ENCODE results near the gene AATK. TPM values are rescaled to one million over a fixed set of nuclear protein-coding genes. Genes with fewer than 3 reads are reported as not detected.

The AATK gene
- total and polyA plus RNA-seq, 2 of the 4 experiments (the other 2 are of a cell fraction) = under 0.01 to 0.21 TPM

DNA sequence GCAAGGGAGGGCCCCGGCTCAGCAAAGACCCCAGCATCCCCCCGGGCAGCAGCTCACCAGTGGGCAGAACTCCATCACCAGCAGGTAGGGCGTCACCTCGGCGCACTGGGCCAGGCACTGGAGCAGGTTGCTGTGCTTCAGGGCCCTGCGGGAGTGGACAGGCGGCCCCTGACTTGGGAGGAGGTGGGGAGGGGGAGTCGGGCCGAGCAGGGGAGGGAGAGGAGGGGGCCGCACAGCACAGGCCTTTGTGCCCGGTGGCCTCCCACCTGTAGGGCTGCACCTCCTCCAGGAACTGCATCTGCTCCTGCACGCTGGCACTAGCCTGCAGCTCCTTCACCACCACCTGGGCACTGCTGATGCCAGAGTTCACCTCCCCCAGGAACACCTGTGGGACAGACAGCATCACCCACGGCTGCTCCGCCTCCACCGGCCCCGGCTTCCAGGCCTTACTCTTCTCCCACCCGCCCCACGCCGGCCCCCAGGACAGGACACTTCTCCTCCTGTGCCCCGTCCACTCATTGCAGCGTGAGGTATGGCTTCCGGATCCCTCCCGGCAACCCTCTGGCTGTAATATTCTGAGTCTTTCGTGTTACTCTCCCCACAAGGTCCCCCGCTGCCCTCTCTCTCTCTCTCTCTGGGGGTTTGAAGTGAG is 38.4 kb downstream of the AATK start:
- CTCF ChIA-PET = no interaction called here
- no peaks in the 10 kb centered on the region for H3K4me1 ChIP-seq (ENCODE audit: control insufficient read depth, insufficient read depth, low read length)
- H3K4ac ChIP-seq (ENCODE audit: low read depth, low read length) = no peak overlapping the region
- ATAC-seq (ENCODE audit: low read depth) = no peak
- 65% methylated on average over 5 of the region's 25 CpGs; no CpG with 5 or more reads in 1 of the 2 experiments for WGBS, 2 experiments (ENCODE audit: extremely low coverage in 2 of 2, insufficient read length in 1 of 2)
- H3K56ac ChIP-seq (ENCODE audit: extremely low read depth, insufficient read depth, low read length) = no peak overlapping the region
- no peak overlapping the region for H3K9ac ChIP-seq (ENCODE audit: low read depth, low read length)
- intact Hi-C loops (cut with micrococcal nuclease) (no loop called here), dilution Hi-C loops (cut with HindIII; ENCODE audit: low sequenced_read_pairs, unreplicated experiment) (no loop called here), in situ Hi-C loops (cut with MboI; ENCODE audit: low sequenced_read_pairs) (no loop called here)
- TF ChIP-seq BHLHE40 (IDR thresholded peaks at IDR 0.05; ENCODE audit: low read depth, low read length) (no peak), MAFK (IDR thresholded peaks at IDR 0.05; ENCODE audit: low read depth, low read length) (no peak), MAZ (IDR thresholded peaks at IDR 0.05; ENCODE audit: borderline replicate concordance, low read depth, low read length) (no peak), RFX5 (IDR thresholded peaks at IDR 0.05; ENCODE audit: low read depth, low read length) (no peak), MXI1 (IDR thresholded peaks at IDR 0.05; ENCODE audit: borderline replicate concordance, low read depth, low read length) (no peak), ELK1 (IDR thresholded peaks at IDR 0.05; ENCODE audit: borderline replicate concordance, low read depth, low read length) (no peak)
- TF ChIP-seq, protein P1, sequence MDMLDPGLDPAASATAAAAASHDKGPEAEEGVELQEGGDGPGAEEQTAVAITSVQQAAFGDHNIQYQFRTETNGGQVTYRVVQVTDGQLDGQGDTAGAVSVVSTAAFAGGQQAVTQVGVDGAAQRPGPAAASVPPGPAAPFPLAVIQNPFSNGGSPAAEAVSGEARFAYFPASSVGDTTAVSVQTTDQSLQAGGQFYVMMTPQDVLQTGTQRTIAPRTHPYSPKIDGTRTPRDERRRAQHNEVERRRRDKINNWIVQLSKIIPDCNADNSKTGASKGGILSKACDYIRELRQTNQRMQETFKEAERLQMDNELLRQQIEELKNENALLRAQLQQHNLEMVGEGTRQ (IDR thresholded peaks at IDR 0.05; ENCODE audit: low read depth, low read length) = no peak
- no TSS peak for BruUV-seq (replicated peaks)
- no peak for DNase-seq
- H4K8ac ChIP-seq (ENCODE audit: low read depth in 2 of 2, low read length in 2 of 2) = no peak overlapping the region
- no peaks in the 10 kb centered on the region for H3K79me1 ChIP-seq (ENCODE audit: low read depth in 1 of 2, low read length in 2 of 2)
- POLR2A ChIA-PET (ENCODE audit: unreplicated experiment) = no interaction called here
- H4K20me1 ChIP-seq (ENCODE audit: insufficient read depth, low read length) = no peaks in the 10 kb centered on the region
- no peak overlapping the region for H2AK9ac ChIP-seq (replicated peaks; ENCODE audit: low read depth, low read length, poor library complexity)
- no peaks in the 10 kb centered on the region for H3K9me3 ChIP-seq (ENCODE audit: control insufficient read depth, insufficient read depth, low read length)
- H3K4me2 ChIP-seq (ENCODE audit: low read depth, low read length) = no peak overlapping the region
- no peak overlapping the region for H3K23ac ChIP-seq (ENCODE audit: low read depth, low read length)
- H2BK5ac ChIP-seq (ENCODE audit: low read depth, low read length, poor library complexity, severe bottlenecking) = no peak overlapping the region
- H3K27ac ChIP-seq (ENCODE audit: insufficient read depth, low read length) = no peak overlapping the region
- H3K36me3 ChIP-seq (ENCODE audit: control insufficient read depth, insufficient read depth, low read length) = no peaks in the 10 kb centered on the region
- no peaks in the 10 kb centered on the region for H3K9me1 ChIP-seq (ENCODE audit: insufficient read depth, low read length)
- H4K91ac ChIP-seq (ENCODE audit: insufficient read depth, low read depth, low read length) = no peak overlapping the region
- no peak overlapping the region for H2BK120ac ChIP-seq (ENCODE audit: low read depth, low read length)
- H3K27me3 ChIP-seq (ENCODE audit: control insufficient read depth, insufficient read depth, low read length) = peaks cover 30% of the 10 kb centered on the region
- no peak overlapping the region for H3K4me3 ChIP-seq (ENCODE audit: insufficient read depth, low read depth, low read length)
- no peak overlapping the region for H2BK20ac ChIP-seq (ENCODE audit: low read depth, low read length)
- no peak overlapping the region for H2BK15ac ChIP-seq (ENCODE audit: low read depth, low read length)
- no peak overlapping the region for H3K18ac ChIP-seq (ENCODE audit: low read depth, low read length)
- no peak overlapping the region for H4K5ac ChIP-seq (ENCODE audit: low read depth, low read length)
- no peak overlapping the region for H3K14ac ChIP-seq (replicated peaks; ENCODE audit: low read depth, low read length)
- no peak overlapping the region for H2AFZ ChIP-seq (replicated peaks; ENCODE audit: low read length, poor library complexity)
- no peak overlapping the region for H2AK5ac ChIP-seq (ENCODE audit: low read depth, low read length)

Data from IMR-90 (cell line).